GM18519 (cell line): ENCODE measurements around the gene RBM15.

Experiments used
- ATAC-seq: cut with Tn5 transposase; IDR thresholded peaks from one replicate; pipeline ENCODE4 v1.9.1; 2021; ENCODE audit warnings: mild to moderate bottlenecking, moderate library complexity; ENCODE audit not compliant: unreplicated experiment, low FRiP score

Gene RBM15

DNA sequence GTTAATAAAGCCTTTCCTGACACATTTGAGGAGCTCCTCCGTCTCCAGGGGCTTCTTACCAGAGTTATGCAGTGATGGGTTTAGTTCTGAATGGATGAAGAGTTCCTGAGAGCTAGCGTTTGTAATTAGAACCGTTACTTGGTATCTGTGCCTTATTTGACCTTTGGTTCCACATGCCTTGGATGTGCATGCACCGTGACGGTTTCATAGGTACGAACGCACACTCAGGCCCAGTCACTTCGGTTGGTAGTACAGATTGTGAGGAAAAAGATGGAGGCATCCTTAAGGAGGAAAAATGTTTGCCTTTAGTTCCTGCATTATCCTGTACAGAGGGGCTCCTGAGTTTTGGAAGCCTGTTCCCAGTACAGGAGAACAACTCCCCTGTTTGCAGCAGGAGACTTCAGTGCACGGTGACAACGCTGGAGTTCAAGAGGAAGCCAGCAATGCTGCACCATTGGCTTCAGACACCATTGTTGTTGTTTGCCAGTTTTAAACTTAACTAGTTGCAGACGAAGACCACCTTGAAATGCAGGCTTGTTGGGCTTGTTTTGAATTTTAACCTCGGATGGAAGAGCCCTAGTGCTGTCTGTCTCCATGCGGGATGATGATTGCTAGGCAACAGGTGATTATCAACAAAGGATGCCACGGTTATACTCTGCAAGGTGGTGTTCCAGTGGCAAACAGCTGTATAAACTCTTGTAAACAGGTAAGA, 8.2 kb downstream of the RBM15 start:
- no peak for ATAC-seq

DNA sequence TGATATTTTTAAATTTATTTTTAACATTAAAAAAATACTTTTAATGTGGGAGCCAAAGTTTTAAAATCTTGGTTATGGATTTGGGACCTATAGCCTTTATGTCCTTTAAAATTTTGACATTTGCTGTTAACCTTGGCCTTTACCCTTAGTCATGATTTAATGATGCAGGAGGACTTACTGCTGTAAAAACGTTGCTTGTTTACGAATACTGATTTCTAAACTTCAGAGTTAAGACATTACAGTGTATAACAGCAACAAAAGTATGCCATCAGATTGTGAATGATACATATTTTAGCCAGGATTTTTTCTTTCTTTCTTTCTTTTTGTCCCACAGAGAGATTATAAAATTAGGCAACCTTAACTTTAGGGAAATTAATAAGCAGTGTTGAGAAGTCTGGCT, 8.9 kb downstream of the RBM15 start:
- no peak for ATAC-seq

DNA sequence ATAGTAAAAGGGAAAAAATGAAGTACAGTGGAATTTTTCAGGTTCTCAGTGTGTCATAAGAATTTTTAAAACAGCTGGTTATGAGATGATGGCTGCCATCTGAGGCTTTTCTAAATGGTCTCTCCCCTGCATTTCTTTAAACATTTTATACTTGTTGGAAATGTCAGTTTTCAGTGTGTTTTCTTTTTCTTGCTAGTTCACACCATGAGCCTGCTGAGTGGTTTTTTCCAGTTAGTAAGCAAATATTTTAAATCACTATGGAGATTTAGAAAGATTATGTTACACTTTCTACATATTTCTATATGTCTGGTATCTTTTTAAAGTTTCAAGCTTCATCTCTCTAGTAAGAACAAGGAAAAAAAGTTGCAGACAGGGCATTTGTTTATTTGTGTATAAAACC, 9.6 kb downstream of the RBM15 start:
- no peak for ATAC-seq

DNA sequence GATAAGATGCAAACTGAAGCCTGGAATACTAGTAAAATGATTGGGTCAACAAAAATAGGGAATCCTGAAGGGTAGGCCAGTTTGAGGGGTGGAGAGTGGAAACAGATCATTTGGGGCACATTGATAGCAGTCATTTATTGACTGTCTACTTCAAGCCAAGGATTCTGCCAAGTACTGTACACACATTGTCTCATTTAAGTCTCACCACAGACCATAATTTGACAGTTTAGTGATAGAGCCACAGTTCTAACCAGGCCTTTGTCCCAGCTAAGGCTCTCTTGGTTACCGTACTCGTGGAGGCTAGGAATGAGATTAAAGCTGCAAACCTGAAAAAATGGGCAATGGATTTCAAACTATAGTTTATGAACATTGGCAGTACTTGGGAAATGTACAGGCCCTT, 11.2 kb downstream of the RBM15 start:
- ATAC-seq, result no peak

DNA sequence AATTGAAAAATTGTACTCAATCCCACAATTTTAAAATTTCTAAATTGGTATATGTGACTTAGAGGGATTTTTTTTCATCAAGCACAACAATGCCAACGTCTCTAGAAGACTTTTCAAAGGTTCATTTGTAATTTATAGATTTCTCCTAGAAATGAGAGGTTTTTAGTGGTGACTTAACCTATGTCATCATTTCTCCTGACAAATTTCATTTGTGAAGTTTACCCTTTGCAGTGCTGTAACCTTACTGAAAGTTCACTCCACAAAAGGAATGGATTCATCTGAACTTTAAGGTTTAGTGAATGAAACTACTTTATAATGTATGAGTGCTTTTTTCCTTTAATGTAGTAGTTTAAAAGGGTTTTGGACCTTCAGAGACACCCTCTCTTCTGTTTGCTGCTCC, 16.1 kb downstream of the RBM15 start:
- ATAC-seq, result no peak

DNA sequence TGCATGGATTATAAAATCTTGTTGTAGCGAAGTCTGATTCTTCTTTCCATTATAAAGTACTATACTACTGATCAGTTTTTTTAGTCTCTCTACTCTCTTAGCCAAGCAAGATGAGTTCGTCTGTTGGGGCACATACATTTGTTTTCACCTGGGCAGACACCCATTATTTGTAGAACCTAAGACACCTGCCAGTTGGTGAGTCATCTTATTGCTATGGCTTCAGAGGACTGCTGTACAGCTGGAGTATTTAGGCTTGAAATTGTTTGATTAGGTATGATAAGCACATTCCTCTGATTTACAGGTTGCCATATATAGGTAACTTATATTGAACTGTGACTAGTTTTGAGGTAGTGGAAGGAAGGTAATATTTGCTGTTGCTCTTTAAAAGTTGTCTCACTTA, 17.2 kb downstream of the RBM15 start:
- no peak for ATAC-seq

DNA sequence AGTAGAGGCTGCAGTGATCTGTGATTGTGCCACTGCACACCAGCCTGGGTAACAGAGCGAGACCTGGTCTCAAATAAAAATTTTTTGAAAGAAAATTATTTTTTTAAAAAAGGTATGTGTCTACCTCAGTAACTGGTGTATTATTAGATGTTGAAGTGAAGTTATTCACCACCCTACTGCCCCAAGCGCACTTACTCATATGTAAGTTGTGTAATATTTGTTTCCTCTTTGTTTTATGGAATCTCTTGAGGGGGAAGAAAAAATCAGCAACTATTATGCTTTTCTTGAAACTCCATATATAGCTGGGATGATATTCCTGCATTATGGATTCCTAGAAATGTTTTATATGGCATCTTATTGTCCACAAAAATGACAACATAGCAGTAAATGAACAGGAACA, 21.3 kb downstream of the RBM15 start:
- no peak for ATAC-seq

DNA sequence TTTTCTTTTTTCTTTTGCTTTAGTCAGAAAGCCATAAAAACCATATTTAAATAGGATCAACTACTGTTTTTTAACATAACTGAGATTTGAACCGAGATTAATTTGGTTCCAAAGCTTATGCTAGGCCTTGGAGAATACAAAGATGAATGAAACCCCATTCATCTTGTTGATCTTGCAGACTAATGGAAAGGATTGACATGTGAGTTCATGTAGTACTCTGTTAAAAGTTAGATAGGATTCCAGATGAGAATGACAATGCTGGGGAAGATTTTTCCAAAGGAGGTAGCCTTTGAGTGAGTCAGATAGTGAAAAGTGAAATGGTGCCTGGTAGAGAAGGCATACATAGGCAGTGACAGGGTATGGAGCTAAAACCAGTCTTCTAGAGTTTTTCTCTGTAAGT, 22.7 kb downstream of the RBM15 start:
- no peak for ATAC-seq

DNA sequence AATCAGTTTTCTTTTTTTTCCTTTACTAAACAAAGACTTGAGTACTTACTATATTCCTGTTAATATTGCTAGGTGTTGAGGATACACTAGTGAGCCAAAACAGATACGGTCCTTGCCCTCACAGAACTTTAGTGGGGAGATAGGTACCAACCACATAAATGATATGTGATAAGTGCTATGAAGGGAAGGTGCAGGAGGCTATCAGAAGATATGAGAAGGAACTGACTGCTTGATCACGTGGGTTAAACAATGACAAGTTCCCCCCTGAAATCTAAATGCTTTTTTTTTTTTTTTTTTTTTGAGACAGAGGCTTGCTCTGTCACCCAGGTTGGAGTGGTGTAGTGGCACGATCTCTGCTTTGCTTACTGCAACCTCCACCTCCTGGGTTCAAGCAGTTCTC, 25.0 kb downstream of the RBM15 start:
- no peak for ATAC-seq

DNA sequence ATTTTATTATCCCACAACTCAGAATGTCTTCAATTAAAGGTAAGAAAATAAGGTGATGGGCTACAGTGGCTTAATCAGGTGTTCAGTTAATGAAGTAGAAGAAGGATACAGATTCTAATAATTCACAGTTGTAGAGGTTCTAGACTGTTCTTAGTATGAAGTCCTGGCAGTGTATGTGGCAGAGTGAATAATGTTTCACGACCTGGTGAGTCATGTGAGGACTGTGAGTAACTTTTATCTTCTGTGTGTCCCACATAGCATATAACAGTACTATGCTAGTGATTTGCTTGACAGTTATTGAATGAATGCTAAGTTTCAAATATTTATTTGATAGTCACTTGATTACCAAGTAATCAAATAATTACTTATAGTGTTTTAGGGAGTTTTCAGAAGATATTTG, 31.6 kb downstream of the RBM15 start:
- no peak for ATAC-seq

DNA sequence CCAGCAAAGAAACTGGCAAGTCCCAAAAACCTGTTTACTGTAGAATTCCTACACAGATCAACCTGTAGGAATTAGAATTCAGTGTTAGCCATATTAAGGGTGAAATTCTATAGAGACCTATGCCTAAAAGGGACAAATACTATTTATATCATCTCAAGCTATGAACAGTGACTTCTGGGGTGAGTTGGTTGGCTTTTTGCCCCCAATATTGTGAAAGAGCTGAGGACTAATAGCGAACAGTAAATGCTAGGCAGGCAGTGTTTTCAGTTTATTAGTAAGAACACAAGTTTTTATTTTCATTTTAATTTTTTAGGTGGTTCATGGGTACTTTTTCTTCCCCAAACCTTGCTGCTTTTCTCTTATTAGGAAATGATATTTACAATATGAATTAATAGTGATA, 36.3 kb downstream of the RBM15 start:
- ATAC-seq, result no peak

DNA sequence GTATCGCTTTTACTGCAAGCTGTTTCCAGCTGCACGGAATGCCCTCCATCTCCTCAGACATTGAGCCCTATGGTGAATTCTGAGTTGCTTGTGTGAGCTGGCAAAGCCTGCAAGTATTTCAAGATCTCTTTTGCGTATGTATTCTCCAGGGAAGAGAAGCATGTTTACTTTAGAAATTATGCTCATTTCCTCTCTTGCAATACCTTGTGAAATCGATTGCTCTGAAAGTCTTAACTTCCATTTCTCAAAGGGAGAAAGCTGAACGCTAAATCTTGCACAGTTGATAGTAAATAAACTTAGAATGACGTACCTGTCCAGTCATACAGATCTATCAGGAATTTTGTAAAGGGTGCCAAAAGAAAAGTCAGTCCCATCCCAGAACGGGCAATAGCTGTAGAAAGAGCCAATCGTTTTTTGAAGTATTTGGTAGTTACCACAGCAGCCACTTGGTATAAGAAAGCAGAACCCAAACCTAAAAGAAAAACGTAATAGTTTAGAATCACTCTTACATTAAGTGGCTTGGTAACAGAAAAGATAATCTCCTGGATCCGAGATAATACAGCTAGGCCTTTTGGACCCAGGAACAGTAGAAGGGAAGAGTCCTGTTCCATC, 41.6 kb downstream of the RBM15 start:
- no peak for ATAC-seq

DNA sequence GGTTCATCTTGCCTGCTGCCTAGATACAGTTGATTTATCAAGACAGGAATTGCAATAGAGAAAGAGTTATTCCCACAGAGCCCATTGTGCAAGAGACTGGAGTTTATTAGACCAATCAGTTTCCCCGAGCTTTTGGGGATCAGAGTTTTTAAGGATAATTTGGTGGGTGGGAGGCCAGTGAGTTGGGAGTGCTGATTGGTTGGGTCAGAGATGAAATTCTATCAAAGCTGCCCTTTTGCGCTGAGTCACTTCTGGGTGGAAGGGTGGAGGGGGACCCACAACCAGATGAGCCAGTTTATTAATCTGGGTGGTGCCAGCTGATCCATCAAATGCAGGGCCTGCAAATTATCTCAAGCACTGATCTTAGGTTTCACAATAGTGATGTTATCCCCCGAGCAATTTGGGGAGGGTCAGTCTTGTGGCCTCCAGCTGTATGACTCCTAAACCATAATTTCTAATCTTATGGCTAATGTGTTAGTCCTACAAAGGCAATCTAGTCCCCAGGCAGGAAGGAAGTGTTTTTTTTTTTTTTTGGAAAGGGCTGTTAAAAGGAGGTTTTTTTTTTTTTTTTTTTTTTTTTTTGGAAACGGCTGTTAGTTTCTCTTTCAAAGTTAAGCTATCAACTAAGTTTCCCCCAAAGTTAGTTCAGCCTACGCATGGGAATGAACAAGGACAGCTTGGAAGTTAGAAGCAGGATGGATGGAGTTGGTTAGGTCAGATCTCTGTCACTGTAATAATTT, 44.2 kb downstream of the RBM15 start:
- ATAC-seq, result no peak

DNA sequence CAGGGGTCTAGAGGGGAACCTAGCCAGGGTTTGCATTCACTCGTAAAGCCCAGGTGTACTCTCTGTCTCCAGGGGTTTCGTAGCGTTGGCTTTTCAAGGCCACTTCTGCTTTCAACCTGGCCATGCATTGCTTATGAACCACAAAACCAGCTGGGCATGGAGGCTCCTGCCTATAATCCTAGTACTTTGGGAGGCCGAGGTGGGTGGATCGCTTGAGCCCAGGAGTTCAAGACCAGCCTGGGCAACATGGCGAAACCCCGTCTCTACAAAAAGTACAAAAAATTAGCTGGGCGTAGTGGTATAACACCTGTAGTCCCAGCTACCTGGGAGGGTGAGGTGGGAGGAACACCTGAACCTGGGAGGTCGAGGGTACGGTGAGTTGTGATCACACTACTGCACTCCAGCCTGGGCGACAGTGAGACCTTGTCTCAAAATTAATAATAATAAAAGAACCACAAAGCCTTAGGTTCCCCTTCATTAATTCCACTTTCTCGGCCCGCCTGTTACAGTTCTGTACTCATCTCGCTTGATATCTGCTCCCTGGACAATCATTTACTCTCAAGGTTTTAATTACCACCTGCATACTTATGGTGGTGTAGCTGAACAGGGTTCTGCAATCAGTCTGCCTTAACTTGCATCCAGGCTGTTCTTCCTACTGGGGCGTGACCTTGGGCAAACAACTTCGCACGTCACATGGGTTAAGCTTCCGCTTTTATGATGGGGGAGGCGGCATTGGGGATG, 45.6 kb downstream of the RBM15 start:
- ATAC-seq, result no peak

DNA sequence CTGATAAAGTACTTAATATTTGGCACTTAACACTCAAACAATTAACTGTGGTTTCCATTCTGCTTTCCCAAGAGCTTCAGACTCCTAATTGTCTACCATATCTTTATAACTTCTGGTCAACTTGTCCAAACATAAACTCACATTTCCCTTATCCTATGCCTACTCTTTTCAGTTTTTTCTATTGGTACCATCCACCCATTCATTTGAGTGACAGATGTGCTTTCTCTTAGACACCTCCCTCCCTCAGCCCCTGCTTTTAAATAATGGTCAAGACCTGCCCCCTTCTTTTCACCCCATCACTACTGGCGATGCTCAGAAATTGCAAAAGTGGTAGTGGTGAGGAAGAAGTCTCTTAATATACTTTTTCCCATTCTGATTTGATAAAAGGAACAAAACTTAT, 46.2 kb downstream of the RBM15 start:
- ATAC-seq, result no peak

DNA sequence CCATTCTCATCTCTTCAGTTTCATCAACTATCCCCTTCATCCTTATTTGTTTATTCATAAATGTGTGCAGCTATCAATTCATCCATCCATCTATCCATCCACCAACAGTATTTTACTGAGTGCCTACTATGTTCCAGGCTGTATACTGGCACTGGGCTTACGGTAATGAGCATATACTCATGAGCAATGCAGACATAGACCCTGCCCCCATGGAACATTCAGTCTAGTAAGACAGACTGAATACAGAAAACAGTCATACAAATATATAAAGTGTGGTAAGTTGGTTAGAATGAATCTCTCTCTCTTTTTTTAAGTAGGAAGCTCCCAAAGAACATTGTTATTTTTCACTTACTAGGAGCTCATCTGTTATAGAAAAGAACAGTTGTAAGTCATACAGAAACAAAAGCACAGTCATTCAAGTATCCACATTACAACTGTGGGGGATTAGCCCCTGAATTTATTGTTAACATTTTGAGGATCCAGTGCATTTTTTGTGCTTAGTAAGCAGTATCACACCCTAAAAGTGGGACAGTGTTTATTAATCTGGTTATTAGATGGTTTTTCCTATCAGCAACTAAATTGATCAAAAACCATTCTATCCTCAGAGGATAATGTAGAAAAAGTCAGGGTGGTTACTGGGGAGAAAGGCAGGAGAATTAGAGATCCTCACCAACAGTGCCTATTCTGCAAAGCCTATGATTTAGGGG, 48.0 kb downstream of the RBM15 start:
- ATAC-seq, result no peak

DNA sequence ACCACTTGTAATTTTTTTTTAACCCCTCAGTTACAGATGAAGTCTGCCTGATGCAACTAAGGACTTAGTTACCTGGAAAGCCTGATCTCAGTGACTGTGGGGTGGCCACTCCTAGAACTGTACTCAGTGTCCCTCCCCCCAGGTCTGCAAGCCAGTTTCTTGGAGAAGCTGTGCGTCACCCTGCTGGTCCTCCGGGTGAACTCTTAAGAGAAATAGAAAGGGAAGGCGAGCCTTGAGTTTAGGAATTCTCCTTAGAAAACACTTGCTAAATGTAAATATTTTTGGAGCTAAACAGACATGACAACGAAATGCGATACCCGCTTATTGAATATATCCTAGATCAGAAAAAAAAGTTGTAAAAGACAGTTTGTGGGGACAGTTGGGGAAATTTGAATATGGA, 50.9 kb downstream of the RBM15 start:
- ATAC-seq, result no peak

DNA sequence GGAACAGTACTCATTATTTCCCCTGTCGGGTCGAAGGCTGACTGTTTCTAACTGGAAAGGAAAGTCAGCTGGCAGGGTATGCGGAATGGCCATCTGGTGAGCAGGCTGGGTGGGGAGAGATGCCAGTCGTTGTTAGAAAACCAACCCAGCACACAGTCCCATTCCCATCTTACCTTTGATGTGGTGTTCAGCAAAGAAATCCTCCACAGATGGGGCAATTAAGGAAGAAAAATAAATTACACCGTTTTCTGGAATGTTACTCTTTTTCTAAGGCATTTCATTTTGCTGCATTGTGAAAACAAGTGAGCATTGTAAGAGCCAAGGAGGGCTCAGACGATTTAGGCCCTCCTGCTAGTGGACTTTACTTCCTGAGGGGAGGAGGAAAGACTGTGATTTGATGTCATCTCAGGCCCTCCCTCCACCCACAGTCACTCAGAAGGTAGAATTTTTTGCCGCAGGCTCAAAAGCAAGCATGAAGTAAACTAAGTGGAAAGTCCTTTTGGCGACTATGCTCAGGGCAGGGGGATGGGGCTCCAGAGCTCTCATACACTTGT, 51.6 kb downstream of the RBM15 start, which contains the start of gene SLC16A4:
SLC16A4 (minus strand) TSS at position 335 of the 554 bp plus-strand sequence. CDS start 1,703 bp downstream, outside the sequence.
- ATAC-seq, result no peak

DNA sequence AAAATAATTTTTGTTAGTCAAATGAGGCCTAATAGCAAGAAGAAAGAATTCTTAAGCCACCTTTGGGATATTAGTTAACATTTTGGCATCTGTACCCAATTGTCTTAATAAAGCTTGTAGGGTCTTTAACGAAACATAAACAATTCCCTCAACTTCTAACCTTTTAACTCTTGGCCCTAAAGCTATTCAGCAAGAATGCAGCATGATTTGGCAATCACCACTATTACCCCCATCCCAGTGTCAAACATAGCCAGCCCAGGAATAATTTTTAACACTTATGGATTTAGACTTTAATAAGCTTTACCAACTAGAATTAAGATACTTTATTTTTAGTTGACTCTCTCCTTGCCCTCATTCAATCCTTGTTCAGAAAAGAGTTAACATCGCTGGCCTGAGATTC, 54.1 kb downstream of the RBM15 start:
- no peak for ATAC-seq
